Measurements from ENCODE around the gene KLF6.
A peak's percentile ranks its signal among the peaks of the same experiment; 100 is the strongest.

The KLF6 gene

GRCh38 chr10:3808689-3809199, 23.7 kb upstream of the KLF6 start:
- DNase-seq = no peak

GRCh38 chr10:3807928-3808496, 23.0 kb upstream of the KLF6 start:
- peak; percentile 13 to 51 for DNase-seq

GRCh38 chr10:3807211-3807927, 22.4 kb upstream of the KLF6 start:
- no peak for DNase-seq

GRCh38 chr10:3806603-3807002, 21.6 kb upstream of the KLF6 start:
- no peak for DNase-seq

- DNase-seq = no peak
Measured at GRCh38 chr10:3805791-3806461, 20.9 kb upstream of the KLF6 start.

- DNase-seq = no peak
Measured at GRCh38 chr10:3805201-3805790, 20.3 kb upstream of the KLF6 start.

- no peak for DNase-seq
Measured at GRCh38 chr10:3803927-3804741, 19.1 kb upstream of the KLF6 start.

- no peak for DNase-seq
Measured at GRCh38 chr10:3803295-3803926, 18.4 kb upstream of the KLF6 start.

GRCh38 chr10:3802526-3803265, 17.7 kb upstream of the KLF6 start:
- DNase-seq = no peak

GRCh38 chr10:3801558-3802192, 16.7 kb upstream of the KLF6 start:
- DNase-seq = no peak

GRCh38 chr10:3800586-3800985, 15.6 kb upstream of the KLF6 start:
- DNase-seq = no peak

GRCh38 chr10:3797750-3798149, 12.7 kb upstream of the KLF6 start:
- DNase-seq = no peak

- no peak for DNase-seq
Measured at GRCh38 chr10:3793553-3793952, 8.5 kb upstream of the KLF6 start.

GRCh38 chr10:3792710-3793219, 7.8 kb upstream of the KLF6 start:
- no peak for DNase-seq

- DNase-seq = no peak
Measured at GRCh38 chr10:3791974-3792633, 7.1 kb upstream of the KLF6 start.

GRCh38 chr10:3790858-3791257, 5.8 kb upstream of the KLF6 start:
- DNase-seq = no peak

GRCh38 chr10:3790272-3790671, 5.3 kb upstream of the KLF6 start:
- no peak for DNase-seq

GRCh38 chr10:3789621-3790020, 4.6 kb upstream of the KLF6 start:
- DNase-seq = no peak

- DNase-seq = no peak
Measured at GRCh38 chr10:3787816-3788215, 2.8 kb upstream of the KLF6 start.

- no peak for DNase-seq
Measured at GRCh38 chr10:3787016-3787400, 2.0 kb upstream of the KLF6 start.
